Smooth muscle cell (in vitro differentiated cells): ENCODE results near the gene COL5A3. TPM values are rescaled to one million over a fixed set of nuclear protein-coding genes. Genes with fewer than 3 reads are reported as not detected.

ENCODE experiments used
- DNase-seq: peaks from one replicate; lab custom pipeline; 2025; ENCODE audit not compliant: unreplicated experiment; lab: John Stamatoyannopoulos, UW
- H2AFZ ChIP-seq: fragments of 200-600 bp; sonication (generic); 2 replicates; pipeline ENCODE4 v1.6.0; 2016; ENCODE audit warnings: antibody characterized with exemption, low read depth, mild to moderate bottlenecking
- H3F3A ChIP-seq: fragments of 200-600 bp; sonication (generic); 2 replicates; pipeline ENCODE4 v1.6.0; 2017; ENCODE audit warnings: antibody characterized with exemption, low read depth
- H3K27ac ChIP-seq: fragments of 200-600 bp; sonication (generic); 2 replicates; pipeline ENCODE4 v1.5.1; 2016; ENCODE audit warnings: low read depth, mild to moderate bottlenecking
- H3K27me3 ChIP-seq: fragments of 200-600 bp; sonication (generic); 2 replicates; pipeline ENCODE4 v1.6.1; 2016; ENCODE audit warnings: low read depth, mild to moderate bottlenecking
- H3K36me3 ChIP-seq: fragments of 200-600 bp; sonication (generic); 2 replicates; pipeline ENCODE4 v1.5.1; 2016; ENCODE audit warnings: low read depth
- H3K4me1 ChIP-seq: fragments of 200-600 bp; sonication (generic); 2 replicates; pipeline ENCODE4 v1.5.1; 2016; ENCODE audit warnings: low read depth
- H3K4me2 ChIP-seq: fragments of 200-600 bp; sonication (generic); 2 replicates; pipeline ENCODE4 v1.6.0; 2016; ENCODE audit warnings: mild to moderate bottlenecking
- H3K4me3 ChIP-seq: fragments of 200-600 bp; sonication (generic); 2 replicates; pipeline ENCODE4 v1.5.1; 2016; ENCODE audit warnings: mild to moderate bottlenecking
- H3K79me2 ChIP-seq: fragments of 200-600 bp; sonication (generic); 2 replicates; pipeline ENCODE4 v1.6.0; 2016; ENCODE audit warnings: low read depth, mild to moderate bottlenecking
- H3K9ac ChIP-seq: fragments of 200-600 bp; sonication (generic); 2 replicates; pipeline ENCODE4 v1.6.0; 2016; ENCODE audit warnings: low read depth
- H3K9me3 ChIP-seq: fragments of 200-600 bp; sonication (generic); replicated peaks from 2 replicates; pipeline ENCODE4 v1.5.1; 2016; ENCODE audit warnings: low read depth
- H4K20me1 ChIP-seq: fragments of 200-600 bp; sonication (generic); 2 replicates; pipeline ENCODE4 v1.6.0; 2016; ENCODE audit warnings: low read depth
- WGBS: methylation state at CpG from one replicate; pipeline ENCODE4 v1.1.7; 2016; ENCODE audit warnings: low lambda C conversion rate; 5-methylcytosine and 5-hydroxymethylcytosine counted together
- polyA plus RNA-seq: library from polyadenylated mRNA; unstranded; fragments of >200 nt; fragmentation: Nextera tagmentation; extraction: Ambion mirVana; gene quantifications from 2 replicates; pipeline ENCODE4 v1.2.1, GENCODE V29; 2016
- total RNA-seq: library from RNA; depleted of rRNA; stranded (reverse); fragments of >200 nt; gene quantifications from 2 replicates; pipeline ENCODE4 v1.2.3, GENCODE V29; 2014
- TF ChIP-seq, protein P1 (sequence below): fragments of 200-600 bp; sonication (generic); IDR thresholded peaks from 2 replicates; pipeline ENCODE4 v1.5.1; 2017; ENCODE audit warnings: borderline replicate concordance, mild to moderate bottlenecking, antibody characterized with exemption; ENCODE audit not compliant: insufficient read depth, poor library complexity, severe bottlenecking

Gene COL5A3
- total and polyA plus RNA-seq, 2 experiments from 2014 or later, result 12.8 to 14.4 TPM

DNA sequence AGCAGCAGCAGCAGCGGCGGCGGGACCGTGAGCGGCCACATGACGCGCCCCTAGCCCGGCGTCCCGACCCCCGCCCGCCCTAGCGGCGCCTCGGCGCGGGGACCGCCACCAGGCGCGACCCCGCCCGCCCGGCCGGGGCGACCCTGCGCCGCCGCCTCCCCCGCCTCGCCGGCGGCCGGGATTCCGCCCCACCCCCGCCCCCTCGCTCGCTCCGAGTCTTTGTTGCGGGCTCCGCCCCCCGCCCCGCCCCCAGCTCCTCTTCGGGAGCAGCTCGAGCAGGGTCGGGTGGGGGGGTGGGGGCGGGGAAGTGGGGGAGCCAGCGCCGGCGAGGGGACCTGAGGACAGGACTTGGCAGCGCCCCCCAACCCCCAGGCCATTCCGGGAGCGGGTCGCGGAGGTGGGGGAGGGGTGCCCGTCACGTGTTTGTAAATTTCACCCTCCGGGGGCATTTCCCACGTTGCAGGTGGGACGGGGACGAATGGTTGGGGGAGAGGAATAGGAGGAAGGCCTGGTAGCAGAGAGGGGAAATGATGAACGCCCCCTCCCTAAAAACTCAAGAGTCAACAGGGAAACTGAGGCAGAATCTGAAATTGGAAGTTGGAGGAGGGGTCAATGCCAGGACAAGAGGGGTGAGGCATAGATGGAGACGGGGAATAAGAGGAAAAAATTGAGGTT, 73.8 kb downstream of the COL5A3 start, which contains the start of gene OLFM2:
OLFM2 (minus strand) TSS at position 190 of the 675 bp plus-strand sequence; CDS start at position 41, 149 bp downstream.
- Histone ChIP-seq H3K9me3 (no peaks in the 10 kb centered on the region), H2AFZ (no peak within 1 kb of the TSS), H3K27ac (no peak within 1 kb of the TSS), H3K36me3 (no peaks in the 10 kb centered on the region), H3K4me2 (peak within 1 kb of the TSS; percentile 90), H3K79me2 (no peaks in the 10 kb centered on the region), H3K4me3 (peak within 1 kb of the TSS; percentile 60), H3K9ac (no peak within 1 kb of the TSS), H3K4me1 (peaks cover 4% of the 10 kb centered on the region), H3K27me3 (no peaks in the 10 kb centered on the region), H4K20me1 (no peaks in the 10 kb centered on the region), H3F3A (no peaks in the 10 kb centered on the region)
- TF ChIP-seq, protein P1, sequence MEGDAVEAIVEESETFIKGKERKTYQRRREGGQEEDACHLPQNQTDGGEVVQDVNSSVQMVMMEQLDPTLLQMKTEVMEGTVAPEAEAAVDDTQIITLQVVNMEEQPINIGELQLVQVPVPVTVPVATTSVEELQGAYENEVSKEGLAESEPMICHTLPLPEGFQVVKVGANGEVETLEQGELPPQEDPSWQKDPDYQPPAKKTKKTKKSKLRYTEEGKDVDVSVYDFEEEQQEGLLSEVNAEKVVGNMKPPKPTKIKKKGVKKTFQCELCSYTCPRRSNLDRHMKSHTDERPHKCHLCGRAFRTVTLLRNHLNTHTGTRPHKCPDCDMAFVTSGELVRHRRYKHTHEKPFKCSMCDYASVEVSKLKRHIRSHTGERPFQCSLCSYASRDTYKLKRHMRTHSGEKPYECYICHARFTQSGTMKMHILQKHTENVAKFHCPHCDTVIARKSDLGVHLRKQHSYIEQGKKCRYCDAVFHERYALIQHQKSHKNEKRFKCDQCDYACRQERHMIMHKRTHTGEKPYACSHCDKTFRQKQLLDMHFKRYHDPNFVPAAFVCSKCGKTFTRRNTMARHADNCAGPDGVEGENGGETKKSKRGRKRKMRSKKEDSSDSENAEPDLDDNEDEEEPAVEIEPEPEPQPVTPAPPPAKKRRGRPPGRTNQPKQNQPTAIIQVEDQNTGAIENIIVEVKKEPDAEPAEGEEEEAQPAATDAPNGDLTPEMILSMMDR, result no peak
- no peak for DNase-seq
- WGBS, result 3% methylated on average over 13 of the region's 62 CpGs

DNA sequence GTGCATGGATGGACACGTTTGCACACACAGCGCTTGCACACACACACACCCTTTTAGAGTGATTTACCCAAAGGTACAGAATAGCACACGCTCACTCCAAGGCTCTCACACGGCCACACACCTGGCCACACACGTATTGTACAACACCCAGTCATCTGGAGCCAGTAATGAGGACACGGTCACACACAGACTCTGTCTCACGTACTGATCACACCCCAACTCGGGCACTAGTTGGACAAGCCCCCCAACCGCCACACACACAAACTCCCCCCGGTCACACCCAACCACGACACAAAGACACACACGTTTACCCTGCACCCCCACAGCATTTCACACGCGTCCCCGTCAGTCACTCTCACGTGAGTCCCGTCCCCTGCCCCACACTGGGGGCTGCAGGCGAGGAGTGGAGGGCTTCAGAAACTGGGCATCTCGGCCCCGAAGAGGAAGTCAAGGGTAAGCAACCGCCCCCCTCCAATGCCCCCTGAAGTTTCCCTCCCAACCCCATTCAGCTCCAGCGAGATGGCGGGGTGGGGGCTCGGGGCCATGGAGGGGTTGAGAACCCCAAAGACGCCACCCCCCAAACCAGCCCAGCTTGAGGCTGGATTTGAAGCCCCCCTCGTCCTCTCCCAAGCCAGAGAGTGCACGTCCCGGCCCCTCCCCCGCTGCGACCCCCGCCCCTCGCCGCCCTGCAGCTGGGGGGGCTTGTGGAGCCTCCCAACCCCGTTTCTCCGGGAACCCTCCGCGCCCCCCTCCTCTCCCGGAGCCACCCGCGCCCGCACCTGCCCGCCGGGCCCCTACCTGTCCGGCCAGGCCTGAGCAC, 74.6 kb downstream of the COL5A3 start:
- no peak overlapping the region for H3K9ac ChIP-seq
- H3K27ac ChIP-seq, result no peak overlapping the region
- H3K4me1 ChIP-seq, result peaks cover 4% of the 10 kb centered on the region
- H3F3A ChIP-seq, result no peaks in the 10 kb centered on the region
- H3K9me3 ChIP-seq, result no peaks in the 10 kb centered on the region
- H3K4me3 ChIP-seq, result peak overlapping the region; percentile 60
- TF ChIP-seq, protein P1, result no peak
- H3K27me3 ChIP-seq, result no peaks in the 10 kb centered on the region
- H3K79me2 ChIP-seq, result no peaks in the 10 kb centered on the region
- 3% methylated on average over 22 of the region's 44 CpGs for WGBS
- H2AFZ ChIP-seq, result no peak overlapping the region
- DNase-seq, result no peak
- H3K4me2 ChIP-seq, result peak overlapping the region; percentile 90
- no peaks in the 10 kb centered on the region for H4K20me1 ChIP-seq
- no peaks in the 10 kb centered on the region for H3K36me3 ChIP-seq

DNA sequence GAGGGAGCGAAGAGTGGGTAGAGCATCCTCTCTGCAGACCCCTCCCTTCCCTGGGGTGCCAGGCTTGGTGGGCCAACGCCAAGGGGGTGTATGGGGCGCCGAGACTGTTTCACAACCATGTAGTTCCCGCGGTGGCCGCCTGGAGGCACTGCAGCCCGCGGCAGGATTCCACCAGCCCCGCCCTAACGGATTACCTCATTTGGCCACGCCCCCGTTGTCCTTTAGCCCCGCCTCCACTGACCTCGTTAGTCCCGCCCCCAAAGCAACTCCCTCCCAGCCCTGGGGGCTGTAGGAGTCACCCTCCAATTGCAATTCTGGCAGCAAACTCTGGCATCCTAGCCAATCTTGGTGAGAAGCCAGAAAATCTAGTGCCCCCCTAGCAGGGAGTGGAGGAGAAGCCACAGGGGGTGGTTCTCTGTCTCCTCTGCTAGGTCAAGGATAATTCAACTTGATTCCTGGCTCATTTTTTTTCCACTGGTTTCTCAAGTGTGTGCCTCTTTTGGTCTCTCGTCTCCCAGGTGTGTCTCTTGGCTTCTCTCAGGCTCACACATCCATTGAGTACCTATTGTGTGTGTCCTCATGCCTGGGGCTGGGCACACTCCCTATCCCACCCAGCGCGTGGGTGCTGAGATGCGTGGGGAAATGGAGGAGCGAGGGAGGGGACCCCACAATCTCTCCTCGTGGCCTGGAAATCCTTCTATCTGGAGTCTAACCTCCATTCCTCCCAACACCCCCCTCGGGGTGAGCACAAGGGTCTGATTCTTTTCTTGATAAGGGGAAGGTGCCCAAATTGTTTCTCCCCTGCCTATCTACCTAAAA, 76.0 kb downstream of the COL5A3 start:
- H3K27ac ChIP-seq, result no peak overlapping the region
- peak; percentile 52 for DNase-seq

More for the DNA sequence above, 76.0 kb downstream of the COL5A3 start:
- TF ChIP-seq, protein P1, result peak; percentile 97
- Histone ChIP-seq H3F3A (no peaks in the 10 kb centered on the region), H4K20me1 (no peaks in the 10 kb centered on the region), H3K4me3 (peak overlapping the region; percentile 60), H3K4me2 (peak overlapping the region; percentile 90), H3K79me2 (no peaks in the 10 kb centered on the region), H3K27me3 (no peaks in the 10 kb centered on the region), H3K36me3 (no peaks in the 10 kb centered on the region), H3K4me1 (peaks cover 4% of the 10 kb centered on the region), H3K9me3 (no peaks in the 10 kb centered on the region), H3K9ac (no peak overlapping the region), H2AFZ (no peak overlapping the region)
- WGBS, result 15% methylated on average over 23 of the region's 23 CpGs
